ENCODE results near the gene RAMACL. TPM values are rescaled to one million over a fixed set of nuclear protein-coding genes. Genes with fewer than 3 reads are reported as not detected.

RAMACL gene
- total and polyA plus RNA-seq, 2 donors (not counting 1 experiment from before 2014, with no cell fraction given), result 2.7 TPM; not detected in 1

DNA sequence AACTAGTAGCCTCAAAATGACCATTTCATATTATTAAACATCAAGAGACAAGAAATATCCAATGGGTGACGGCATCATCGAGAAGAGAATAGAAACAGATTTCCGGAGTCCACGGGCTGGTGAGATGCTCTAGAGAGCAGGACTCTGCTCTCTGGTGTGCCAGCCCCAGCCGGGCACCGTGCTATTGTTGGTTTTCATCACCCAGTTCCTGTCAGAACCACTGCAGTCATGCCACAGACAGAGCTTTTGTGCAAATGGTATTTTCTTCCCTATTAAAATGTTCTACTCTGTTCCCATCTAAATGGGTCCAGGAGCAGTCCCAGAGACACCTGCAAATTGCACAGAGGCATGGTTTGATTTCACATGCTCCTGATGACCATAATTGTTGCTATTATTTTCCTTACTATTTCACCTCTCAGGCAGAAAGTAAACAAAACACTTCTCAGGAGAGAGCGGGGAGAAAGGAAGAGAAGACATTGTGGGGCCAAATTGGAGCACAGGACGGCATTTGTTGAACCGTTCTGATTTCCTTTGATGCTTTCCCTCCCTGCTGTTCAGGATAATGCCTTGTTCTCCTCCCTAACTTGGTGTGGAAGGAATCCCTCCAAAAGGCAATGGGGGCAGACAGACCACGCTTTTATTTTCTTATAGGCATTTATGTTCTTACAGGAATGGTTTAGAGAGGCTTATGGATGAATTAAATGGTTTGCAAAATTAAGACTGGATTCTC is 11.4 kb upstream of the RAMACL start:
- H3K27me3 ChIP-seq (replicated peaks in 1 of 4; ENCODE audit: control extremely low read depth in 1 of 4, control insufficient read depth in 3 of 4, insufficient read depth in 4 of 4, low read length in 3 of 4), result no peaks in the 10 kb centered on the region
- Mint-ChIP-seq H3K4me1 (no peaks in the 10 kb centered on the region), H3K4me3 (no peak overlapping the region), H3K27me3 (peaks cover 8% of the 10 kb centered on the region), H3K27ac (no peak overlapping the region), H3K9me3 (ENCODE audit: insufficient read depth) (no peaks in the 10 kb centered on the region)
- H3K79me2 ChIP-seq (ENCODE audit: control insufficient read depth, insufficient read depth, low read length), result no peaks in the 10 kb centered on the region
- H3K4me3 ChIP-seq (ENCODE audit: control extremely low read depth in 1 of 5, extremely low read depth in 1 of 5, insufficient read depth in 1 of 5, low read depth in 2 of 5, low read length in 4 of 5), result no peak overlapping the region
- no peaks in the 10 kb centered on the region for H3K4me1 ChIP-seq (ENCODE audit: control insufficient read depth in 2 of 2, insufficient read depth in 2 of 2, low read length in 2 of 2)
- ChIA-PET POLR2A (no interaction called here), CTCF (no interaction called here)
- no peak overlapping the region for H3K27ac ChIP-seq (ENCODE audit: low read length in 2 of 2)
- intact Hi-C loops (cut with micrococcal nuclease), result no loop called here
- H3K36me3 ChIP-seq (replicated peaks in 1 of 2; ENCODE audit: control extremely low read depth in 1 of 2, control insufficient read depth in 1 of 2, extremely low read depth in 1 of 2, insufficient read depth in 2 of 2, low read length in 1 of 2), result no peaks in the 10 kb centered on the region
- H3K9me3 ChIP-seq (ENCODE audit: control extremely low read depth in 1 of 3, control insufficient read depth in 2 of 3, insufficient read depth in 1 of 3, low read length in 2 of 3), result no peaks in the 10 kb centered on the region
- WGBS (ENCODE audit: insufficient coverage), result 72% methylated on average over 7 of the region's 10 CpGs
- no peak for ATAC-seq (ENCODE audit: low read depth)
- DNase-seq, result no peak
- no peaks in the 10 kb centered on the region for H4K20me1 ChIP-seq (ENCODE audit: control insufficient read depth, insufficient read depth, low read length, poor library complexity, severe bottlenecking)
- H3K9ac ChIP-seq (ENCODE audit: low read length), result no peak overlapping the region
- H2AFZ ChIP-seq (ENCODE audit: insufficient read depth, low read depth, low read length, poor library complexity, severe bottlenecking), result no peak overlapping the region
- H3K4me2 ChIP-seq (replicated peaks; ENCODE audit: low read depth, low read length, poor library complexity, severe bottlenecking), result no peak overlapping the region
- TF ChIP-seq, protein P1, sequence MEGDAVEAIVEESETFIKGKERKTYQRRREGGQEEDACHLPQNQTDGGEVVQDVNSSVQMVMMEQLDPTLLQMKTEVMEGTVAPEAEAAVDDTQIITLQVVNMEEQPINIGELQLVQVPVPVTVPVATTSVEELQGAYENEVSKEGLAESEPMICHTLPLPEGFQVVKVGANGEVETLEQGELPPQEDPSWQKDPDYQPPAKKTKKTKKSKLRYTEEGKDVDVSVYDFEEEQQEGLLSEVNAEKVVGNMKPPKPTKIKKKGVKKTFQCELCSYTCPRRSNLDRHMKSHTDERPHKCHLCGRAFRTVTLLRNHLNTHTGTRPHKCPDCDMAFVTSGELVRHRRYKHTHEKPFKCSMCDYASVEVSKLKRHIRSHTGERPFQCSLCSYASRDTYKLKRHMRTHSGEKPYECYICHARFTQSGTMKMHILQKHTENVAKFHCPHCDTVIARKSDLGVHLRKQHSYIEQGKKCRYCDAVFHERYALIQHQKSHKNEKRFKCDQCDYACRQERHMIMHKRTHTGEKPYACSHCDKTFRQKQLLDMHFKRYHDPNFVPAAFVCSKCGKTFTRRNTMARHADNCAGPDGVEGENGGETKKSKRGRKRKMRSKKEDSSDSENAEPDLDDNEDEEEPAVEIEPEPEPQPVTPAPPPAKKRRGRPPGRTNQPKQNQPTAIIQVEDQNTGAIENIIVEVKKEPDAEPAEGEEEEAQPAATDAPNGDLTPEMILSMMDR (IDR thresholded peaks at IDR 0.05), result no peak
- no peak for TF ChIP-seq EZH2 (IDR thresholded peaks at IDR 0.05; ENCODE audit: borderline replicate concordance, insufficient read depth, low read depth, low read length, poor library complexity, severe bottlenecking)

- no peak for ATAC-seq (ENCODE audit: low read depth)
- ChIA-PET CTCF (no interaction called here), POLR2A (no interaction called here)
- peaks cover 4% of the 10 kb centered on the region for H3K27me3 Mint-ChIP-seq
- H3K27ac Mint-ChIP-seq, result no peak overlapping the region
- Histone ChIP-seq H3K4me1 (ENCODE audit: control insufficient read depth in 2 of 2, insufficient read depth in 2 of 2, low read length in 2 of 2) (no peaks in the 10 kb centered on the region), H3K4me3 (ENCODE audit: control extremely low read depth in 1 of 5, extremely low read depth in 1 of 5, insufficient read depth in 1 of 5, low read depth in 2 of 5, low read length in 4 of 5) (no peak overlapping the region), H3K9me3 (ENCODE audit: control extremely low read depth in 1 of 3, control insufficient read depth in 2 of 3, insufficient read depth in 1 of 3, low read length in 2 of 3) (no peaks in the 10 kb centered on the region), H3K27me3 (replicated peaks in 1 of 4; ENCODE audit: control extremely low read depth in 1 of 4, control insufficient read depth in 3 of 4, insufficient read depth in 4 of 4, low read length in 3 of 4) (no peaks in the 10 kb centered on the region), H3K36me3 (replicated peaks in 1 of 2; ENCODE audit: control extremely low read depth in 1 of 2, control insufficient read depth in 1 of 2, extremely low read depth in 1 of 2, insufficient read depth in 2 of 2, low read length in 1 of 2) (no peaks in the 10 kb centered on the region), H3K79me2 (ENCODE audit: control insufficient read depth, insufficient read depth, low read length) (no peaks in the 10 kb centered on the region), H3K4me2 (replicated peaks; ENCODE audit: low read depth, low read length, poor library complexity, severe bottlenecking) (no peak overlapping the region), H4K20me1 (ENCODE audit: control insufficient read depth, insufficient read depth, low read length, poor library complexity, severe bottlenecking) (no peaks in the 10 kb centered on the region), H3K9ac (ENCODE audit: low read length) (no peak overlapping the region), H3K27ac (ENCODE audit: low read length in 2 of 2) (no peak overlapping the region), H2AFZ (ENCODE audit: insufficient read depth, low read depth, low read length, poor library complexity, severe bottlenecking) (no peak overlapping the region)
- H3K9me3 Mint-ChIP-seq (ENCODE audit: insufficient read depth), result no peaks in the 10 kb centered on the region
- no peaks in the 10 kb centered on the region for H3K4me1 Mint-ChIP-seq
- no peak for TF ChIP-seq EZH2 (IDR thresholded peaks at IDR 0.05; ENCODE audit: borderline replicate concordance, insufficient read depth, low read depth, low read length, poor library complexity, severe bottlenecking)
- TF ChIP-seq, protein P1 (IDR thresholded peaks at IDR 0.05), result no peak
- no peak for DNase-seq
- H3K4me3 Mint-ChIP-seq, result no peak overlapping the region
- intact Hi-C loops (cut with micrococcal nuclease), result no loop called here
- 85% methylated on average over 15 of the region's 15 CpGs for WGBS (ENCODE audit: insufficient coverage)
These were observed 10.5 kb upstream of the RAMACL start for GRCh38 chr6:166596776-166597507.
